Endothelial cell of umbilical vein (primary cell): ENCODE measurements around the gene FOXF1. TPM values are rescaled to one million over a fixed set of nuclear protein-coding genes. Genes with fewer than 3 reads are reported as not detected.

Experiments
- BruUV-seq: library from RNA; stranded (reverse); fragments of 400-500 nt; replicated peaks from 2 replicates; lab custom pipeline; 2021; lab: Mats Ljungman, UMichigan
- CTCF ChIA-PET: fragments of 300-600, 350-600 bp; sonication (Branson Sonifier 250); formaldehyde crosslinking; loops from one replicate; lab custom pipeline; 2021; ENCODE audit warnings: antibody characterized with exemption, inconsistent platforms; lab: Charles Lee
- POLR2A ChIA-PET: fragments of 300-600, 350-600 bp; sonication (Branson Sonifier 250); formaldehyde crosslinking; loops from one replicate; lab custom pipeline; 2021; ENCODE audit warnings: antibody characterized with exemption, inconsistent platforms; lab: Charles Lee
- DNase-seq: peaks from one replicate; pipeline ENCODE4 v3.0.0-alpha.2; 2011; ENCODE audit warnings: low read depth, low spot score
- FAIRE-seq: peaks from 2 replicates; lab custom pipeline; 2011; peaks lifted over from hg19 to GRCh38; lab: Jason Lieb, UNC
- H2AFZ ChIP-seq: 2 replicates; pipeline ENCODE4 v1.6.0; 2012; ENCODE audit warnings: low read depth, low read length, control low read depth, inconsistent platforms
- H3K27ac ChIP-seq: 2 replicates; pipeline ENCODE4 v1.5.1; 2011; ENCODE audit warnings: low read depth, mild to moderate bottlenecking, control low read depth, low read length, moderate library complexity; ENCODE audit not compliant: insufficient read depth
- H3K27me3 ChIP-seq, 2 experiments: 2 replicates each; pipeline versions ENCODE4 v1.6.0 to v1.6.1; 2011; ENCODE audit warnings: low read length in 2 of 2, mixed read lengths in 1 of 2; ENCODE audit not compliant: control insufficient read depth in 2 of 2, insufficient read depth in 2 of 2
- H3K36me3 ChIP-seq, 2 experiments: 2 replicates in 1 of 2; 3 replicates in 1 of 2; pipeline ENCODE4 v1.5.1; 2011; ENCODE audit warnings: low read length in 2 of 2, mild to moderate bottlenecking in 1 of 2, moderate library complexity in 1 of 2; ENCODE audit not compliant: control insufficient read depth in 2 of 2, insufficient read depth in 2 of 2; ENCODE audit errors: extremely low read depth in 1 of 2
- H3K4me1 ChIP-seq: 3 replicates; pipeline ENCODE4 v1.5.1; 2011; ENCODE audit warnings: mild to moderate bottlenecking, low read length; ENCODE audit not compliant: control insufficient read depth, insufficient read depth; ENCODE audit errors: extremely low read depth
- H3K4me2 ChIP-seq: 2 replicates; pipeline ENCODE4 v1.6.1; 2011; ENCODE audit warnings: low read length, control low read depth, mixed read lengths; ENCODE audit not compliant: insufficient read depth
- H3K4me3 ChIP-seq, 3 experiments: fragments of 200-600 bp in 1 of 3; sonication (generic), shearing (Covaris generic) in 1 of 3; replicated peaks in 1 of 3; 2 replicates each; pipeline ENCODE4 v1.5.1; 2011 to 2016; ENCODE audit warnings: control low read depth in 3 of 3, low read length in 3 of 3, mild to moderate bottlenecking in 2 of 3, inconsistent platforms in 1 of 3, low read depth in 1 of 3, moderate library complexity in 1 of 3; ENCODE audit not compliant: insufficient read depth in 1 of 3
- H3K79me2 ChIP-seq: 2 replicates; pipeline ENCODE4 v1.6.0; 2012; ENCODE audit warnings: low read length, inconsistent platforms; ENCODE audit not compliant: control insufficient read depth, insufficient read depth
- H3K9ac ChIP-seq: replicated peaks from 2 replicates; pipeline ENCODE3; 2011; ENCODE audit warnings: low read length, control low read depth; ENCODE audit not compliant: insufficient read depth; ENCODE audit errors: extremely low read depth
- H3K9me1 ChIP-seq: replicated peaks from 3 replicates; pipeline ENCODE4 v1.6.0; 2011; ENCODE audit warnings: mild to moderate bottlenecking, low read length; ENCODE audit not compliant: control insufficient read depth, insufficient read depth; ENCODE audit errors: extremely low read depth
- H3K9me3 ChIP-seq: replicated peaks from 2 replicates; pipeline ENCODE4 v1.5.1; 2012; ENCODE audit warnings: low read length, inconsistent platforms; ENCODE audit not compliant: control insufficient read depth, insufficient read depth
- H4K20me1 ChIP-seq: replicated peaks from 2 replicates; pipeline ENCODE3; 2011; ENCODE audit warnings: mild to moderate bottlenecking, low read length; ENCODE audit not compliant: control insufficient read depth, insufficient read depth; ENCODE audit errors: extremely low read depth
- CTCF ChIP-seq, 2 donors: IDR thresholded peaks; 1 replicate in 1 of 2; 2 replicates in 1 of 2; pipeline ENCODE4 v1.5.1; 2011; ENCODE audit warnings: low read length in 2 of 2, mild to moderate bottlenecking in 2 of 2, moderate library complexity in 2 of 2, control low read depth in 1 of 2, inconsistent platforms in 1 of 2, low read depth in 1 of 2; ENCODE audit not compliant: insufficient read depth in 1 of 2; ENCODE audit errors: extremely low read depth in 1 of 2
- EZH2 ChIP-seq: IDR thresholded peaks from 2 replicates; pipeline ENCODE4 v1.6.1; 2012; ENCODE audit warnings: borderline replicate concordance, low read depth, mild to moderate bottlenecking, moderate library complexity, low read length, inconsistent platforms; ENCODE audit not compliant: severe bottlenecking
- FOS ChIP-seq: IDR thresholded peaks from 2 replicates; pipeline ENCODE4 v1.6.1; 2011; ENCODE audit warnings: mild to moderate bottlenecking, low read length, moderate library complexity, borderline replicate concordance; ENCODE audit not compliant: insufficient read depth
- GATA2 ChIP-seq: IDR thresholded peaks from 2 replicates; pipeline ENCODE4 v1.7.0; 2011; ENCODE audit warnings: low read depth, mild to moderate bottlenecking, moderate library complexity, mixed read lengths, low read length; ENCODE audit not compliant: insufficient read length, insufficient read depth
- JUN ChIP-seq: IDR thresholded peaks from 2 replicates; pipeline ENCODE4 v1.6.1; 2011; ENCODE audit warnings: borderline replicate concordance, low read depth; ENCODE audit not compliant: insufficient read length, insufficient read depth
- MAX ChIP-seq: IDR thresholded peaks from 2 replicates; pipeline ENCODE4 v1.6.1; 2011; ENCODE audit not compliant: insufficient read depth, insufficient read length
- MYC ChIP-seq: IDR thresholded peaks from one replicate; pipeline ENCODE4 v1.6.1; 2011; ENCODE audit warnings: mild to moderate bottlenecking, low read depth, low read length
- POLR2A ChIP-seq: IDR thresholded peaks from 2 replicates; pipeline ENCODE4 v1.6.1; 2012; ENCODE audit warnings: low read depth, mild to moderate bottlenecking, control low read depth, low read length
- POLR2AphosphoS5 ChIP-seq: IDR thresholded peaks from 2 replicates; pipeline ENCODE4 v1.6.1; 2012; ENCODE audit warnings: low read depth, mild to moderate bottlenecking, control low read depth, low read length, moderate library complexity; ENCODE audit not compliant: insufficient read depth
- dilution Hi-C: fragments of 300-500 bp; cut with MboI; formaldehyde crosslinking; loops from one replicate; pipeline ENCODE4 v1.15.0; 2019; ENCODE audit warnings: low sequenced_read_pairs; ENCODE audit not compliant: extremely low pct_ligation_motif_present
- intact Hi-C: fragments of 100-400 bp; cut with micrococcal nuclease; formaldehyde crosslinking; loops from one replicate; pipeline ENCODE4 v1.10.0; 2022
- polyA plus RNA-seq, 4 experiments: library from polyadenylated mRNA; depleted of rRNA in 3 of 4; stranded (reverse) in 3 of 4; unstranded in 1 of 4; fragments of >200 nt; gene quantifications; 2 replicates each; pipeline versions ENCODE4 v1.2.1 to v1.2.3, GENCODE V29; 2011 to 2012; ENCODE audit warnings: missing spikeins in 1 of 4
- total RNA-seq: library from RNA; stranded (reverse); gene quantifications from 2 replicates; pipeline ENCODE4 v1.2.3, GENCODE V29; 2021

FOXF1 gene
- total and polyA plus RNA-seq, 2 donors (not counting 3 experiments of a cell fraction or from before 2014, with no cell fraction given), result 1.0 to 1.1 TPM

- H3K4me2 ChIP-seq, result no peak overlapping the region
- H3K4me3 ChIP-seq, result no peak overlapping the region
- no peaks in the 10 kb centered on the region for H3K36me3 ChIP-seq
- no TSS peak for BruUV-seq
- no peaks in the 10 kb centered on the region for H3K9me1 ChIP-seq
- no peak for TF ChIP-seq MAX
- TF ChIP-seq MYC, result no peak
- TF ChIP-seq GATA2, result no peak
- TF ChIP-seq JUN, result no peak
- no peak for TF ChIP-seq FOS
- no peak for TF ChIP-seq EZH2
- TF ChIP-seq POLR2AphosphoS5, result no peak
- TF ChIP-seq POLR2A, result no peak
- no peak for TF ChIP-seq CTCF (IDR thresholded peaks at IDR 0.05; ENCODE audit: extremely low read depth in 1 of 2, insufficient read depth in 1 of 2, low read depth in 1 of 2, low read length in 2 of 2)
- H3K27me3 ChIP-seq, result peaks cover 8 to 10% of the 10 kb centered on the region in 2 experiments
- no peaks in the 10 kb centered on the region for H3K9me3 ChIP-seq
- FAIRE-seq (no peak), DNase-seq (no peak)
- dilution Hi-C loops (no loop called here), intact Hi-C loops (no loop called here)
- ChIA-PET CTCF (interaction anchor here (0.7 to 7.0 kb wide), 10 partner anchors 11 to 478 kb away, joined by 3 to 471 read pairs (median 5); no protein-coding TSS in a partner anchor), POLR2A (no interaction called here)
- H3K4me1 ChIP-seq, result no peaks in the 10 kb centered on the region
- no peak overlapping the region for H3K9ac ChIP-seq
- no peak overlapping the region for H3K27ac ChIP-seq
- H2AFZ ChIP-seq, result no peak overlapping the region
- no peaks in the 10 kb centered on the region for H4K20me1 ChIP-seq
- H3K79me2 ChIP-seq, result no peaks in the 10 kb centered on the region
Observed at GRCh38 chr16:86521236-86522197, 11.2 kb downstream of the FOXF1 start.
